Erythroblast (primary cell): ENCODE data around the gene FANCI.

Source experiments
- DNase-seq, 2 experiments: peaks; one replicate each; lab custom pipeline; 2025; lab: John Stamatoyannopoulos, UW
- GATA1 ChIP-seq: IDR thresholded peaks from 2 replicates; pipeline ENCODE4 v1.6.1; 2011; ENCODE audit warnings: low read depth, mild to moderate bottlenecking, control low read depth, low read length, moderate library complexity
- POLR2A ChIP-seq: IDR thresholded peaks from 2 replicates; pipeline ENCODE4 v1.6.1; 2011; ENCODE audit warnings: mild to moderate bottlenecking, low read length

Gene FANCI

DNA sequence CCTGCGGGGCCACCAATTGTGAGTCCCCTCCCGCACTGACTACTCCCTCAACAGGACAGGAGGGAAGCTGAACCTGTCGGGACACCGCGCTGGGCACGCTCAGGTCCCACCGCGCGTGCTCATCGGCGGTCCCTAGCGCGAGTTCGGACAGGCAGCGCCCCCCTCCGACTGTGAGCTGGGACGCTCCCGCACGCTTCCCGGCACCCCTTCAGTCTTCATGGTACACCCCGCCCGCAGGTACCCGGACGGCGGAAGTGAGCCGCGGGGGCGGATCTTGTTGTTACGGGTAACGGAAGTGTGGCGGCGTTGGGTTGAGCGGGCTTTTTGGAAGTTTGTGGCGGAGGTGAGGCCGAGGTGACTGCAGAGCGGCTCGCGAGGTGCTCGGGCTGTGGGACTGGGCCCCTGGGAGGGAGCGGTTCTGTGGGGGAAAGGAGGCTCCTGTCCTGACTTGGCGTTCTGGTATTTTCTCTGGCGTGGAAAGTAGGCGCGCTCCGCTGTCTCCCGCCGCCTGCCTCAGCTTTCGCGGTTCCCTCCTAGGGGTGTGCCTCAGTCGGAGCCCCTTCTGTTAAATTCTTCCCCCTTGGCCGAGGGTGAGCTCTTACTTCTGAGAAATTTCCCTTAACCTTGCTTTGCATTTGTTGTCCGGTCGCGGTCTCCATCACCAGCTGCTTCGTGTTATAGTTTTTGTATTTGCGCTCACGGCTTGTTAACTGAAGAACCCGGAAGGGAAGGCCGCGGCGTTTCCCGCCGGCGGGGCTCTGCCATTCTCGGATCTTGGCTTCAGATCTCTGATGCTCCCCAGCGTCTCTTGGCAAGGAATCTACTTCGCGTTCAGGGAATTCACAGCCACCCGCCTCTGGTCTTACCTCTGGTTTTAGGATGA, at the start of gene FANCI:
Gene FANCI (plus strand): TSS at position 289 of the 883 bp plus-strand sequence. CDS start 3,669 bp downstream, outside the sequence.
- peak; percentile 88 for TF ChIP-seq POLR2A
- no peak for TF ChIP-seq GATA1
- DNase-seq = peak; percentile 97

- no peak for DNase-seq
- no peak for TF ChIP-seq GATA1
- no peak for TF ChIP-seq POLR2A
Observed at GRCh38 chr15:89194608-89195007, 49.2 kb upstream of the FANCI start.

GRCh38 chr15:89195836-89196235, 47.9 kb upstream of the FANCI start:
- no peak for DNase-seq
- TF ChIP-seq GATA1 (no peak), POLR2A (no peak)

DNA sequence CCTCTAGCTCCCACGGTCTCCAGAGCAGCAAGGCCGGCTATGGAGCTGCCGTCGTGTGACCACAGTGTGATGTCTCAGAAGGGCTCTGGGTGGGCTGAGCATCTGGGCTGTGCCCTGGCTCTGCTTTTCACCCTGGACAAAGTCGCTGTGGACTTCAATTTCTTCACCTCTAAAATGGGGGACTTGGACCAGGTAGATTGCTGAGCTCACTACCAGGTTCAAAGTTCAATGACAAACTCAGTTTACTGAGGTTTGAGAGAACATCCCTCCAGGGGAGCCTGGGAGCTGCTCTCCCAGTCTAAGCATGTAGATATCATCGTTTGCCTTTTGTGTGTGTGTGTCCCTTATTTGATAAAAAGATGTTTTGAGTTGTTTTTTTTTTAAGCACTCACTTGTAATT, 47.5 kb upstream of the FANCI start:
- DNase-seq = no peak
- TF ChIP-seq POLR2A (no peak), GATA1 (no peak)

DNA sequence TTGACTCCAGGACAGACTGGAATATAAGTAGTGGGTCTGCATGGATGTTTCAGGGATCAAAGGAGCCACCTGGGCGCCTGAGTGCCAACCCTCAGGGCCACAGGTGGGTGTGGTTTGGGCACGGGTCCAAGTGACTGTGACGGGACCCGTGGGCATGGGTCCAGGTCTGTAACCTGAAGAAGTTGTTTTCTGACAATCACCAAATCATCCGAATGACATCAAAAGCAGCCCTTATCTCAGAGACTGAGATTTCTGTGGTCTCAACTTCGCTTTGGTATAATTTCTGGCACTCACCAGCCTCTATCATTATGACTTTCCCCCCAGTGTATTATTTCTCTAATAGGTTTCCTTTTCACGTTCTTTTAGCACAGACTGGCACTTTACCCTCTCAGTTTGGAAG, 46.8 kb upstream of the FANCI start:
- TF ChIP-seq GATA1 (no peak), POLR2A (no peak)
- DNase-seq = peak; percentile 13 to 22

DNA sequence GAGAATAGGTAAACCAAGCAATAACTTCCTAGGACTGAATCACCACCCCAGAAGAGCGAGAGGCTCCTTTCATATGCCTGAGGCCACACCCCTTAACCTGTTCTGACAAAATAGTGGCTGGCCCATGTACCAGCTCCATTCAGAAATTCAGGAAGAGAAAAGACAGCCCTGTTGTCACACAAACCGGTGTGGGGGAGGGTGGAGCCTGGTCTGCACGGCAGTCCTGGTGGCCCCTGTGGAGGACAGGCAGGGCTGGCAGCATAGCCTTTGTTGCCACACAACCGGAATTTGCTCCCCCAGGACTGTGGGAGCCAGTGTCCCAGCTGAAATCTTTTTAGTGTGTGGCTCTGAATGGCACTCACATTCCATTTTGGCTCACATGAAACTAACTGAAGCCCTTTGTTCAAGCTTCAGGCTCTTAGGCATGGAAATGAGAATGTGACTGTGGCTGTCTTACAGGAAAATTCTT, 46.2 kb upstream of the FANCI start:
- no peak for TF ChIP-seq GATA1
- no peak for TF ChIP-seq POLR2A
- no peak for DNase-seq

- no peak for DNase-seq
- TF ChIP-seq POLR2A (no peak), GATA1 (no peak)
Observed at GRCh38 chr15:89198196-89198595, 45.6 kb upstream of the FANCI start.

GRCh38 chr15:89198934-89199333, 44.8 kb upstream of the FANCI start:
- DNase-seq = no peak
- TF ChIP-seq GATA1 = no peak
- no peak for TF ChIP-seq POLR2A

DNA sequence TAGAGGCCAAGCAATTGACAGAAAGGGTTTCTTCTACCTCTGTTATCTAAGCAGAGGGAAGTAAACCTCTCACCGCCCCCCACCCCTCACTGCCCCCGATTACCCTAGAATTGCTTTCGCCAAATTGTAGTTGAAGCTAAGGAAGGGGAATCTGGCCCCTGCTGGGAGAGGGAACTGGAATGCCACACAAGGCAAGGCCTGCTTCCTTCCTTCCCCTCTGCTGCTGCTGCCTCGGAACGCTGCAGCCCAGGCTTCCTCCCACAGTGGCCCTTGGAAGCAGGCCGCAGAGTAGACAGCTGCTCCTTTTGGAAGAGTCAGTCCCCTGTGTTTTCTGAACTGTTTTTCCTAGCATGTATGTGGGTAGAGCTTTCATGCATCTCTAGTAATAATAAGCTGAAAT, 44.0 kb upstream of the FANCI start:
- TF ChIP-seq GATA1 = no peak
- TF ChIP-seq POLR2A = no peak
- no peak for DNase-seq

DNA sequence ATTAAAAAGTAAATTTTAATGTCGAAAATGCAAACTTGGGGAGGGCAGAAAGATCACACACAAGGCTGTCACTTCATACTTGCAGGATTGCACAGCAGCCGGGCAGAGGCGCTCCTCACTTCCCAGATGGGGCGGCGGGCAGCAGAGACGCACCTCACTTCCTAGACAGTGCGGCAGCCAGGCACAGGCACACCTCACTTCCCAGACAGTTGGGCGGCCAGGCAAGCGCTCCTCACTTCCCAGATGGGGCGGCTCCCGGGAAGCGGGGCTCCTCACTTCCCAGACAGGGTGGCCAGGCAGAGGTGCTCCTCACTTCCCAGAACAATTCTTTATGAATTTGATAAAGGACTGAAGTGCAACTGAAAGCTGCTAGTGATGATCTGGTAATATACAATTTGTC, 43.6 kb upstream of the FANCI start:
- TF ChIP-seq GATA1 (no peak), POLR2A (no peak)
- no peak for DNase-seq

DNA sequence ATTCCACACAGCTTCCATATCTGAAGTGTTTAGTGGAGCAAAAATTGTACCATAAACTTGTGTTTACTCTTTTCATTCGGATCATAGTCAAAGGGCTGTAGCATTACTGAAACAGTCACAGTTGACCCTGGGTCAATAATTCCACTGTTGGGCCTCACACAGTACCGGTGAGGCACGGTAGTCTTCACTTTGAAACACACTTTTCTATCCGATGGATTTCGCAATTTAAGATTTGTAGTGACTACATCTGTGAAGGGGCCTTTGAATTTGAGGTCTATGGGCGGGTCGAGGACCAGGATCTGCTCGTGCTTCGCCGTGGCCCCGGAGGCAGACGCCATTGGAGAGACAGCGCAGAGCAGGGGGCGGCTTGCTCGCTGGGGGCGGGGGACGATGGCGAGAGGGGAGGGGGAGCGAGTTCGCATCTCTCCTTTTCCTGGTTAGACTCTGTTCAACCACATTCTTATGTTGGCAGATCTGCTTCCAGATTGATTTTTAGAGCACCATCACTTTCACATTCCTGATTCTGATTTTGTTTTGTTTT, 42.2 kb upstream of the FANCI start:
- no peak for DNase-seq

DNA sequence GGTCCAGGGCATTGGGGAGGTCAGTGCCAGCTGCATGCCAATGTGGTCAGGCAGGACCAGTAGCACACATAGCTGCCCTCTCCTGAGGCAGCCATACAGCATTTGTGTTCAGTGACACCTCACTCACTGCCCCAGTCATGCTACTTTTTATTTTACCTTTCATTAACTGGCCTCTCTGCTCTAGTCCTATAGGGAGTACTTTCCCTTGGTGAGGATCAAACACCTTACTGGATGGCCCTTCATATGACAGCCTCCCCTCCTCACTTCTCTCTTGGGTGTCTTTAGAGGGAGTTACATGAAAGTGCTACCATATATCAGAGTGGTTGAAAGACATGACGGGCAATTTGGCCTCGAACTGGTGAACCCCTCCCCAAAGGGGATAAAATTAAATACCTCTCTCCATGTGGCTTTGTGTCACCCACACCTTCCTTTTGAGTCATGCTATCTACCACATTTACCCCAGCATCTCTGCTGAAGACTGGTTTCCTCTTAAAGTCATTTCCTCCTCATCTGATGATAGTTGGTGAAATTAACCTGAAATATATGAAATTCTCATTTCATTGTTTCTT, 40.0 kb upstream of the FANCI start:
- TF ChIP-seq GATA1 (no peak), POLR2A (no peak)
- DNase-seq = no peak

More for the DNA sequence above, 42.2 kb upstream of the FANCI start:
- TF ChIP-seq POLR2A (no peak), GATA1 (no peak)

- TF ChIP-seq GATA1 = no peak
- TF ChIP-seq POLR2A = no peak
- no peak for DNase-seq
Observed at GRCh38 chr15:89205991-89206585, 37.7 kb upstream of the FANCI start.

- peak; percentile 69 to 82 for DNase-seq
- TF ChIP-seq GATA1 = no peak
- no peak for TF ChIP-seq POLR2A
Observed at GRCh38 chr15:89206908-89207331, 36.9 kb upstream of the FANCI start.
